Mesenchymal stem cell (in vitro differentiated cells and primary cell): Measurements from ENCODE around the gene MCAM.
A peak's percentile ranks its signal among the peaks of the same experiment; 100 is the strongest.

Source experiments
- DNase-seq: peaks from one replicate; pipeline ENCODE4 v3.0.0-alpha.2; 2013
- H2AFZ ChIP-seq: one replicate; pipeline ENCODE4 v1.6.1; 2013; ENCODE audit warnings: low read depth, mild to moderate bottlenecking, control low read depth, inconsistent platforms, low read length, moderate library complexity
- H2AK5ac ChIP-seq: 2 replicates; pipeline ENCODE4 v1.6.1; 2013; ENCODE audit warnings: low read length, moderate library complexity, mild to moderate bottlenecking, inconsistent platforms; ENCODE audit not compliant: severe bottlenecking
- H2BK120ac ChIP-seq: one replicate; pipeline ENCODE4 v1.6.1; 2013; ENCODE audit warnings: low read depth, mild to moderate bottlenecking, inconsistent platforms, low read length, moderate library complexity
- H2BK12ac ChIP-seq, 2 experiments: one replicate each; pipeline ENCODE4 v1.6.1; 2013; ENCODE audit warnings: inconsistent platforms in 2 of 2, low read length in 2 of 2, mild to moderate bottlenecking in 2 of 2, moderate library complexity in 2 of 2, control low read depth in 1 of 2
- H2BK15ac ChIP-seq: one replicate; pipeline ENCODE4 v1.6.1; 2013; ENCODE audit warnings: mild to moderate bottlenecking, low read depth, inconsistent platforms; ENCODE audit not compliant: poor library complexity, severe bottlenecking
- H2BK5ac ChIP-seq: 2 replicates; pipeline ENCODE4 v1.6.1; 2013; ENCODE audit warnings: low read depth, mild to moderate bottlenecking, low read length, control low read depth, inconsistent platforms; ENCODE audit not compliant: poor library complexity, severe bottlenecking
- H3K14ac ChIP-seq, 2 experiments: one replicate each; pipeline ENCODE4 v1.6.1; 2013; ENCODE audit warnings: inconsistent platforms in 2 of 2, low read length in 2 of 2, control low read depth in 1 of 2, mild to moderate bottlenecking in 1 of 2, moderate library complexity in 1 of 2
- H3K18ac ChIP-seq, 2 experiments: one replicate each; pipeline ENCODE4 v1.6.1; 2013; ENCODE audit warnings: inconsistent platforms in 2 of 2, low read length in 2 of 2, control low read depth in 1 of 2, low read depth in 1 of 2, mild to moderate bottlenecking in 1 of 2
- H3K23ac ChIP-seq, 2 experiments: one replicate each; pipeline ENCODE4 v1.6.1; 2013; ENCODE audit warnings: inconsistent platforms in 2 of 2, low read length in 2 of 2, mild to moderate bottlenecking in 2 of 2, moderate library complexity in 2 of 2, control low read depth in 1 of 2
- H3K27ac ChIP-seq: 2 replicates; pipeline ENCODE4 v1.5.1; 2013; ENCODE audit warnings: mild to moderate bottlenecking, moderate library complexity, low read length, control low read depth, inconsistent platforms; ENCODE audit not compliant: poor library complexity, severe bottlenecking
- H3K27me3 ChIP-seq, 2 experiments: 2 replicates each; pipeline versions ENCODE4 v1.6.1 to v1.7.0; 2013; ENCODE audit warnings: low read length in 2 of 2, mild to moderate bottlenecking in 2 of 2, moderate library complexity in 2 of 2, control low read depth in 1 of 2, inconsistent platforms in 1 of 2; ENCODE audit not compliant: control insufficient read depth in 1 of 2, insufficient read depth in 1 of 2
- H3K36me3 ChIP-seq, 2 experiments: 2 replicates each; pipeline versions ENCODE4 v1.6.1 to v1.7.0; 2013; ENCODE audit warnings: low read length in 2 of 2, control low read depth in 1 of 2, inconsistent platforms in 1 of 2, low read depth in 1 of 2, mild to moderate bottlenecking in 1 of 2; ENCODE audit not compliant: insufficient read depth in 2 of 2, control insufficient read depth in 1 of 2
- H3K4ac ChIP-seq, 2 experiments: one replicate each; pipeline ENCODE4 v1.6.1; 2013; ENCODE audit warnings: inconsistent platforms in 2 of 2, low read length in 2 of 2, mild to moderate bottlenecking in 2 of 2, moderate library complexity in 2 of 2, control low read depth in 1 of 2, low read depth in 1 of 2
- H3K4me1 ChIP-seq: 2 replicates; pipeline ENCODE4 v1.6.1; 2013; ENCODE audit warnings: low read depth, low read length, control low read depth; ENCODE audit not compliant: control insufficient read depth, insufficient read depth
- H3K4me2 ChIP-seq: 2 replicates; pipeline ENCODE4 v1.6.1; 2013; ENCODE audit warnings: low read length, mild to moderate bottlenecking, inconsistent platforms; ENCODE audit not compliant: poor library complexity, severe bottlenecking
- H3K4me3 ChIP-seq, 2 experiments: 2 replicates each; pipeline versions ENCODE4 v1.5.1 to v1.7.0; 2013; ENCODE audit warnings: low read length in 2 of 2, mild to moderate bottlenecking in 2 of 2, control low read depth in 1 of 2, low read depth in 1 of 2; ENCODE audit not compliant: insufficient read depth in 1 of 2
- H3K79me1 ChIP-seq: replicated peaks from 2 replicates; pipeline ENCODE4 v1.6.1; 2013; ENCODE audit warnings: mild to moderate bottlenecking, control low read depth, low read length, inconsistent platforms; ENCODE audit not compliant: poor library complexity, severe bottlenecking
- H3K9ac ChIP-seq: 2 replicates; pipeline ENCODE4 v1.7.0; 2013; ENCODE audit warnings: mild to moderate bottlenecking, low read length, moderate library complexity
- H3K9me3 ChIP-seq: 2 replicates; pipeline ENCODE4 v1.7.0; 2013; ENCODE audit warnings: mild to moderate bottlenecking, low read length; ENCODE audit not compliant: control insufficient read depth
- H4K8ac ChIP-seq: one replicate; pipeline ENCODE4 v1.6.1; 2013; ENCODE audit warnings: inconsistent platforms, mild to moderate bottlenecking, low read length, moderate library complexity
- H4K91ac ChIP-seq: one replicate; pipeline ENCODE4 v1.6.1; 2013; ENCODE audit warnings: mild to moderate bottlenecking, low read length, inconsistent platforms
- WGBS: methylation state at CpG from one replicate; pipeline ENCODE4 v1.1.7; 2013; ENCODE audit warnings: mixed read lengths; 5-methylcytosine and 5-hydroxymethylcytosine counted together

Gene MCAM

DNA sequence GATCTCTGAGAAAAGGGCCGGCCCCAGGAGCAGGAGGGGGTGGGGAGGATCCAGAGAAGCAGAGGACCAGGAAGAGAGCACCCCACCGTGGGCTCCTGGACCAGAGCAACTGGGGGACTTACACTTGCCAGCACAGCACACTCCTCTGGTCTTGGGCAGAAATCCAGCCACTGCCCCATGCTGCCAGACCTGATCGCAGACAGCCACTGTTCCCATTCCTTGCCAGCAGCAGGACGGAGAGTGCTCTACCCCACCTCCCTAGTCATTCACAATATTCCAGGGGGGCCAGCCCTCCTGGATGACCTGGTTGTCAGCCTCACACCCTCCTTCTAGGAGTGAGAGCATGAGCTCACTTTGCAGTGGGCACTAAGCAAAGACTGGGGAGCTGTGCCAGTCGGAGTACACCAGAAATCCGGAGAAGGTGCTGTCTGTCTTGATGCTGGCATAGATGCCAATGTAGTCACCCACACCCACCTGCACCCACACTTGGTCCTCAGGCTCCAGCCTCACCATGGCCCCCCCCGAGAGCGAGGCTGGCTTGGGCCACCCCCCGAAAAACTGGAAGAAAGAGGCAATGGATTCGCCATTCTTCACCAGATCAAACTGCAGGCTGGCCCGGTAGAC is 22.1 kb upstream of the MCAM start:
- H2AK5ac ChIP-seq = no peak overlapping the region
- WGBS = 69% methylated on average over 11 of the region's 11 CpGs
- peak overlapping the region; percentile 83 to 85 for H3K18ac ChIP-seq
- peak overlapping the region; percentile 94 for H2BK120ac ChIP-seq
- peaks cover 39% of the 10 kb centered on the region for H3K4me1 ChIP-seq
- H3K14ac ChIP-seq = peak overlapping the region in 1 of 2 experiments; percentile 9
- H2BK5ac ChIP-seq = no peak overlapping the region
- H3K79me1 ChIP-seq = peaks cover 30% of the 10 kb centered on the region
- H3K23ac ChIP-seq = peak overlapping the region in 1 of 2 experiments; percentile 9
- peak overlapping the region; percentile 39 for H2AFZ ChIP-seq
- H4K8ac ChIP-seq = peak overlapping the region; percentile 92
- peak overlapping the region; percentile 64 for H4K91ac ChIP-seq
- peaks cover 18 to 48% of the 10 kb centered on the region in 2 experiments for H3K27me3 ChIP-seq
- H3K9me3 ChIP-seq = no peaks in the 10 kb centered on the region
- H3K9ac ChIP-seq = peak overlapping the region; percentile 77
- H3K4me3 ChIP-seq = peak overlapping the region in 1 of 2 experiments; percentile 77
- H2BK15ac ChIP-seq = peak overlapping the region; percentile 91
- H3K4me2 ChIP-seq = no peak overlapping the region
- H3K4ac ChIP-seq = peak overlapping the region; percentile 19 to 58
- no peak overlapping the region for H3K27ac ChIP-seq
- DNase-seq = peak; percentile 24
- H2BK12ac ChIP-seq = peak overlapping the region; percentile 40 to 83
- peaks cover 15 to 17% of the 10 kb centered on the region in 2 experiments for H3K36me3 ChIP-seq

DNA sequence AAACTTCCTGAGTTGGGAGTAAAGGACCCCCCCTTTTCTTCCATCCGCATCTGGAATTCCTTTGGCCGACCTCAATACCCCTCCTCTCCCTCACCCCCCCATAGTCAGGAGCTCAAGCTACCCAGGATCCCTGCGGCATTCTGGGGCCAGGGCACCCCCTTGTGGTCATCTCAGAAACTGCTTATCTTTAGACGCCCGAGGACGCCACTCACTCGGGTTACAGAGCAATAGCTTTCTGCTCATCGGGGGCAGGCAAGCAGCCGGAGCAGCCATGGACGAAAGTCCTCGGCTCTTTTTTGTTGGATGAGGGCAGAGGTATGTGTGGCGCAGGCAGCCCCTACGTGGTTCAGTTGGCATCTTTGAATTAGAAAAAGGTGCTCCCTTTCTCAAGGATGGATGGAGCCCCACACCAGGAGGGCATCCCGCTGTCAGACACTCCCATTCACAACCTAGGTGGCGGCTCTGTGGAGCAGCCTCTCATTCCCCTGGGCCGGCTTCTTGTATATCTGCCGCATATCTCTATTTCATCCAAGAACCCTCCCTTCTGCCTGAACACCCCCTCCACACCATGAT is 21.5 kb upstream of the MCAM start:
- Histone ChIP-seq H2BK12ac (peak overlapping the region in 1 of 2 experiments; percentile 25), H2AK5ac (no peak overlapping the region), H3K27me3 (peaks cover 16 to 41% of the 10 kb centered on the region in 2 experiments), H3K4me1 (peaks cover 39% of the 10 kb centered on the region), H2BK15ac (peak overlapping the region; percentile 32), H3K23ac (no peak overlapping the region), H2BK120ac (no peak overlapping the region), H3K36me3 (peaks cover 15 to 17% of the 10 kb centered on the region in 2 experiments), H3K27ac (no peak overlapping the region), H4K8ac (peak overlapping the region; percentile 12), H3K4ac (no peak overlapping the region), H3K4me2 (peak overlapping the region; percentile 40), H3K9me3 (no peaks in the 10 kb centered on the region), H3K4me3 (peak overlapping the region in 1 of 2 experiments; percentile 77), H2AFZ (no peak overlapping the region), H3K18ac (peak overlapping the region in 1 of 2 experiments; percentile 83), H3K14ac (peak overlapping the region in 1 of 2 experiments; percentile 64), H2BK5ac (no peak overlapping the region), H3K79me1 (peaks cover 30% of the 10 kb centered on the region), H3K9ac (peak overlapping the region; percentile 60), H4K91ac (no peak overlapping the region)
- 3% methylated on average over 15 of the region's 17 CpGs for WGBS
- no peak for DNase-seq

DNA sequence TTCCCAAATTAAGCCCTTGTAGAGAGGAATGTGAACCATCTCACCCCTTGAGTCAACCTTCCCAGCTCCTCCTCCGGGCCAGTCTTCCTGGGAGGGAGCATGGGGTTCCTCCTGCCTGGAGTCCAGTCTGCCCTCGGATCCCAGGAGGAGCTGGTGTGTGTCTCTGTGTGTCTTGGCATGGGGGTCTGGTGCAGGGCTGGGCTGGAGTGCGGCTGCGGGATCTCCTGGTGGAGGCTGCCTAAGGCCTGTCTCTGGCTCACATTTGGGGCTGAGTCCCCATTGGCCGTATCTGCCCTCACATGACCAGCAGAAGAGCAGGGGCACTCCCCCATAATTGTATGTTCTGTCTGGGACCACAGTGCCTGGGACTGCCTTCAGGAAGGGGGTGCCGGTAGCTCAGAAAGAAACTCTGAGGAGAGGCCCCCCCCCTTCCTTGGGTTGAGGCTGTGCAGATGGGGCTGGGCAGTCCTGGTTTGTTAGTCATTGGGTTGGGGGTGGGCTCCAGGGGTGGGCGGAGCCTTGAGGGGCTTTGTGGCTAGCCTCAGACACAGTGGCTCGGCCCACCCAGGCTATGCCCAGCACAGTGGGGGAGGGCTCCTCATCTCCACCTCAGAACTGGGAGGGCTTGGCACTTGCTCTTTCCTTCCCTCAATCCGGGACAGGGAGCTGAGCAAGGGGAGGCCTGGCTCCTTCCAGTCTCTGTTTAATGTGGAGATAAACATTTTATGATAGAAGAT is 20.8 kb upstream of the MCAM start:
- 20% methylated on average over 6 of the region's 9 CpGs for WGBS

More for the DNA sequence above, 20.8 kb upstream of the MCAM start:
- H3K18ac ChIP-seq = peak overlapping the region; percentile 6 to 92
- no peak overlapping the region for H3K14ac ChIP-seq
- peaks cover 39% of the 10 kb centered on the region for H3K4me1 ChIP-seq
- no peaks in the 10 kb centered on the region for H3K9me3 ChIP-seq
- peak overlapping the region; percentile 29 to 44 for H2BK12ac ChIP-seq
- no peak overlapping the region for H3K27ac ChIP-seq
- H2BK120ac ChIP-seq = peak overlapping the region; percentile 11
- peak; percentile 96 for DNase-seq
- no peak overlapping the region for H3K23ac ChIP-seq
- H3K4ac ChIP-seq = peak overlapping the region in 1 of 2 experiments; percentile 57
- H3K79me1 ChIP-seq = peaks cover 30% of the 10 kb centered on the region
- no peak overlapping the region for H2AFZ ChIP-seq
- no peak overlapping the region for H2AK5ac ChIP-seq
- H3K36me3 ChIP-seq = peaks cover 15 to 17% of the 10 kb centered on the region in 2 experiments
- H4K8ac ChIP-seq = peak overlapping the region; percentile 14
- H3K4me3 ChIP-seq = peak overlapping the region in 1 of 2 experiments; percentile 41
- H2BK5ac ChIP-seq = no peak overlapping the region
- H3K9ac ChIP-seq = peak overlapping the region; percentile 60
- H2BK15ac ChIP-seq = peak overlapping the region; percentile 80
- H3K27me3 ChIP-seq = peaks cover 9 to 35% of the 10 kb centered on the region in 2 experiments
- no peak overlapping the region for H3K4me2 ChIP-seq
- H4K91ac ChIP-seq = peak overlapping the region; percentile 3
